OCI-LY1 (cell line): Measurements from ENCODE around the gene SSH3.

Source experiments
- CTCF ChIP-seq: fragments of 200-600 bp; sonication (generic), shearing (Covaris generic); IDR thresholded peaks from 2 replicates; pipeline ENCODE4 v1.5.1; 2017; ENCODE audit warnings: mild to moderate bottlenecking, antibody characterized with exemption, low read length, moderate library complexity, mixed read lengths
- EZH2 ChIP-seq: fragments of 200-600 bp; sonication (generic), shearing (Covaris generic); IDR thresholded peaks from 2 replicates; pipeline ENCODE4 v1.8.0; 2017; ENCODE audit warnings: borderline replicate concordance, mixed run types, mild to moderate bottlenecking, antibody characterized with exemption, low read length, moderate library complexity, mixed read lengths

DNA sequence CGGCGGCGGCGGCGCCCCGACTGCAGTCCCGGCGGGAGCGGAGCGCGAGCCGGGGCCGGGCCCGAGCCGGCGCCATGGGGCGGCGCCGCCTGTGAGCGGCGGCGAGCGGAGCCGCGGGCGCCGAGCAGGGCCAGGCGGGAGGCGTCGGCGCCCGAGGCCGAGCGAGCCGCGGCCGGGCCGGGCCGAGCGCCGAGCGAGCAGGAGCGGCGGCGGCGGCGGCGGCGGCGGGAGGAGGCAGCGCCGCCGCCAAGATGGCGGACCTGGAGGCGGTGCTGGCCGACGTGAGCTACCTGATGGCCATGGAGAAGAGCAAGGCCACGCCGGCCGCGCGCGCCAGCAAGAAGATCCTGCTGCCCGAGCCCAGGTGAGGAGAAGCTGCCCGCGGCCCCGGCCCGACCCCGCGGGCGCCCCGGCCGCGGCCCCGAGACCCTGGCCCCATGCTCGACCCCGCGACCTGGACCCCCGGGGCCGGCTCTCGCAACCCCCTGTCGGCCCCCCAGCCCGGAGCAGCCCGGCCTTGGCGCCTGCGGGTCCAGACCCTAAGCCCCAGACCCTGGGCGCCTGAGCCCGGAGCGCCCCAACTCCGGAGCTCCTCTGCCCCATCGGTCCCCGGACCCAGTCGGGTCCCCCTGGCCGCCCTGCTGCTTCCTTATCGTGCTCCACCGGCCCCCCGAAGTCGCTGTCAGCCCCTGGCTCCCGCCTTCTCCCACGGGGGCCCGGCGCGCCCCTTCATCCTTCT, 36.7 kb upstream of the SSH3 start, which contains the start of gene GRK2:
- no peak for TF ChIP-seq CTCF
- no peak for TF ChIP-seq EZH2
